ENCODE measurements around the gene P2RY8. TPM values are rescaled to one million over a fixed set of nuclear protein-coding genes. Genes with fewer than 3 reads are reported as not detected.

P2RY8 gene
- total RNA-seq, 1 experiment from 2014 or later, result not detected

DNA sequence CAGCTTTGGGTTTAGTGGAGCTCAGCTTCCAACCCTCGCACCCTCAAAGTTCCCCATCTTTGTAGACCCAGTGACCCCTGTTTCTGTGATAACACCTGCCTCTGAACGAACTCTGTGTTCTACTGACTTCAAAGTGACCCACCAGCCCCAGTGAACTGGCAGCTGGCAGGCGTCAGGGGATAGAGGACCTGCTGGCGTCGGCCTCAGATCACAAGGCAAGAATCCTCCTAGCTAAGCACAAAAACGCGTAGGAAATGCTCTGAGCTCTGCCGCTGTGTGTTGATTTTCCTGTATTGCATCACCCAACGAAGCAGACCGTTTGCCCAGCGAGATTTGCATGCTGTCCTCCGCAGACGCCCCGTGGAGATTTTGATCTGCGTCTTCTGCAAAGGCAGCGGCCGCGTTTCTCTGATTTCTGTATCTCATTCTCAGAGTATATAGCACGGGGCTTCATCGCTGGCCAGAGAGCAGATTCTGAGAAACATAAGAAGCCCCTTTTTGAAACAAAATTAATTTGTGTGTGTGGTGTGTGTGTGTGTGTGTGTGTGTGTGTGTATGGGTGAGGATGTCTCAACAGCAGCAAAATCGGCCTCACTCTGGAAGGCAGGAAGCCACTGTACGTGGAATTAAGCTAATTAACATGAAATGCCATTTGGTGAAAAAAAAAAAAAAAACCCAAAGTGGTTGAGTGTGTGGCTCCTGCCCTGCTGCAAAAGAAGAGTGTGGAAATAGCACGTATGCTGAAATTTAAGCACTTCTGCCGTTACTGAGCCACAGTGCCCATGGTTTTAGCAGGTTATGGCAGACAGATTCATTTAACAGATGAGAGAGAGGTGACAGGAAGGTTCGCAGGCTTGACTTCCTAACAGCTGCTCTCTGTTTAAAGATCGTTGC is 55.1 kb downstream of the P2RY8 start:
- peak; percentile 93 for DNase-seq (ENCODE audit: low spot score)
- no TSS peak for BruUV-seq (replicated peaks)
- peaks cover 6% of the 10 kb centered on the region for H3K9me3 ChIP-seq (ENCODE audit: low read depth, low read length, poor library complexity, severe bottlenecking)
- POLR2A ChIA-PET (ENCODE audit: low non-redundant PET), result no interaction called here
- CTCF ChIA-PET, result no interaction called here
- H3K4me3 ChIP-seq (ENCODE audit: low read depth, low read length, poor library complexity, severe bottlenecking), result peak overlapping the region; percentile 24
- no peaks in the 10 kb centered on the region for H3K27me3 ChIP-seq (replicated peaks; ENCODE audit: insufficient read depth, low read depth, low read length, poor library complexity)
- no peaks in the 10 kb centered on the region for H3K36me3 ChIP-seq (ENCODE audit: insufficient read depth, low read length, poor library complexity, severe bottlenecking)
- TF ChIP-seq, protein P1, sequence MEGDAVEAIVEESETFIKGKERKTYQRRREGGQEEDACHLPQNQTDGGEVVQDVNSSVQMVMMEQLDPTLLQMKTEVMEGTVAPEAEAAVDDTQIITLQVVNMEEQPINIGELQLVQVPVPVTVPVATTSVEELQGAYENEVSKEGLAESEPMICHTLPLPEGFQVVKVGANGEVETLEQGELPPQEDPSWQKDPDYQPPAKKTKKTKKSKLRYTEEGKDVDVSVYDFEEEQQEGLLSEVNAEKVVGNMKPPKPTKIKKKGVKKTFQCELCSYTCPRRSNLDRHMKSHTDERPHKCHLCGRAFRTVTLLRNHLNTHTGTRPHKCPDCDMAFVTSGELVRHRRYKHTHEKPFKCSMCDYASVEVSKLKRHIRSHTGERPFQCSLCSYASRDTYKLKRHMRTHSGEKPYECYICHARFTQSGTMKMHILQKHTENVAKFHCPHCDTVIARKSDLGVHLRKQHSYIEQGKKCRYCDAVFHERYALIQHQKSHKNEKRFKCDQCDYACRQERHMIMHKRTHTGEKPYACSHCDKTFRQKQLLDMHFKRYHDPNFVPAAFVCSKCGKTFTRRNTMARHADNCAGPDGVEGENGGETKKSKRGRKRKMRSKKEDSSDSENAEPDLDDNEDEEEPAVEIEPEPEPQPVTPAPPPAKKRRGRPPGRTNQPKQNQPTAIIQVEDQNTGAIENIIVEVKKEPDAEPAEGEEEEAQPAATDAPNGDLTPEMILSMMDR (conservative IDR thresholded peaks at IDR 0.05; ENCODE audit: low read depth, low read length), result no peak
- TF ChIP-seq EZH2 (IDR thresholded peaks at IDR 0.05; ENCODE audit: borderline replicate concordance, low read depth, low read length, poor library complexity, severe bottlenecking), result no peak
- H3K27ac ChIP-seq (ENCODE audit: low read depth, low read length, poor library complexity, severe bottlenecking), result peak overlapping the region; percentile 89
- intact Hi-C loops (cut with micrococcal nuclease; ENCODE audit: unreplicated experiment), result no loop called here
- peaks cover 15% of the 10 kb centered on the region for H3K4me1 ChIP-seq (ENCODE audit: insufficient read depth, low read length, poor library complexity, severe bottlenecking)

DNA sequence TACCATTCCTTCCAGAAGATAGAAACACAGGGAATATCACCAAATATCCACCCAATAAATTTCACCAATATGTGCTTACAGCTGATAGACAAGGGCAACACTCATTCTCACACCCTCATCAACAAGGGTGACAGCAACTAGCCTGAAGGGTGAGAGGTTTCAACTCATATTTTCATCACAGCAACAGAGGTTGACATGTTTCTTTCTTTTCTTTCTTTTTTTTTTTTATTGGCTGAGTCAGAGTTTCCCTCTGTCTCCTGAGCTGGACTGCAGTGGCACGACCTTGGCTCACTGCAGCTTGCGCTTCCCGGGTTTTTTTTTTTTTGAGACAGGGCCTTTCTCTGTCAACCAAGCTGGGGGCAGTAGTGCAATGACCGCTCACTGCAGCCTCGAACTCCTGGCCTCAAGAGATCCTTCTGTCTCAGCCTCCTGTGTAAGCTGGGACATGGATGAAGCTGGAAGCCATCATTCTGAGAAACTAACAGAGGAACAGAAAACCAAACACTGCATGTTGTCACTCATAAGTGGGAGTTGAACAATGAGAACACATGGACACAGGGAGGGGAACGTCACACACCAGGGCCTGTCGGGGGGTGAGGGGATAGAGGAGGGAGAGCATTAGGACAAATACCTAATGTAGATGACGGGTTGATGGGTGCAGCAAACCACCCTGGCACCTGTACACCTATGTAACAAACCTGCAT is 56.8 kb downstream of the P2RY8 start:
- BruUV-seq (replicated peaks), result no TSS peak
- no peak for DNase-seq (ENCODE audit: low spot score)
- Histone ChIP-seq H3K27me3 (replicated peaks; ENCODE audit: insufficient read depth, low read depth, low read length, poor library complexity) (no peaks in the 10 kb centered on the region), H3K4me1 (ENCODE audit: insufficient read depth, low read length, poor library complexity, severe bottlenecking) (peaks cover 15% of the 10 kb centered on the region), H3K27ac (ENCODE audit: low read depth, low read length, poor library complexity, severe bottlenecking) (no peak overlapping the region), H3K4me3 (ENCODE audit: low read depth, low read length, poor library complexity, severe bottlenecking) (no peak overlapping the region), H3K36me3 (ENCODE audit: insufficient read depth, low read length, poor library complexity, severe bottlenecking) (no peaks in the 10 kb centered on the region), H3K9me3 (ENCODE audit: low read depth, low read length, poor library complexity, severe bottlenecking) (peaks cover 6% of the 10 kb centered on the region)
- ChIA-PET CTCF (no interaction called here), POLR2A (ENCODE audit: low non-redundant PET) (no interaction called here)
- intact Hi-C loops (cut with micrococcal nuclease; ENCODE audit: unreplicated experiment), result no loop called here
- TF ChIP-seq, protein P1 (conservative IDR thresholded peaks at IDR 0.05; ENCODE audit: low read depth, low read length), result no peak
- no peak for TF ChIP-seq EZH2 (IDR thresholded peaks at IDR 0.05; ENCODE audit: borderline replicate concordance, low read depth, low read length, poor library complexity, severe bottlenecking)

GRCh38 chrX:1477801-1478458 is 59.1 kb downstream of the P2RY8 start:
- peaks cover 15% of the 10 kb centered on the region for H3K4me1 ChIP-seq (ENCODE audit: insufficient read depth, low read length, poor library complexity, severe bottlenecking)
- ChIA-PET POLR2A (ENCODE audit: low non-redundant PET) (no interaction called here), CTCF (no interaction called here)
- H3K36me3 ChIP-seq (ENCODE audit: insufficient read depth, low read length, poor library complexity, severe bottlenecking), result no peaks in the 10 kb centered on the region
- H3K4me3 ChIP-seq (ENCODE audit: low read depth, low read length, poor library complexity, severe bottlenecking), result no peak overlapping the region
- no peak overlapping the region for H3K27ac ChIP-seq (ENCODE audit: low read depth, low read length, poor library complexity, severe bottlenecking)
- intact Hi-C loops (cut with micrococcal nuclease; ENCODE audit: unreplicated experiment), result no loop called here
- peaks cover 6% of the 10 kb centered on the region for H3K9me3 ChIP-seq (ENCODE audit: low read depth, low read length, poor library complexity, severe bottlenecking)
- BruUV-seq (replicated peaks), result no TSS peak
- no peak for DNase-seq (ENCODE audit: low spot score)
- no peaks in the 10 kb centered on the region for H3K27me3 ChIP-seq (replicated peaks; ENCODE audit: insufficient read depth, low read depth, low read length, poor library complexity)
- TF ChIP-seq, protein P1 (conservative IDR thresholded peaks at IDR 0.05; ENCODE audit: low read depth, low read length), result no peak
- no peak for TF ChIP-seq EZH2 (IDR thresholded peaks at IDR 0.05; ENCODE audit: borderline replicate concordance, low read depth, low read length, poor library complexity, severe bottlenecking)

Data from A673 (cell line).